Globus pallidus (tissue), 1 donor: ENCODE measurements around the gene RGS21.

Experiments
- DNase-seq: peaks from one replicate; pipeline ENCODE4 v3.0.0-alpha.2; 2015; ENCODE audit warnings: low spot score

RGS21 gene

GRCh38 chr1:192378878-192379277 lies 62.1 kb downstream of the RGS21 start:
- no peak for DNase-seq

- DNase-seq, result no peak
Measured at GRCh38 chr1:192379554-192379953, 62.8 kb downstream of the RGS21 start.

DNA sequence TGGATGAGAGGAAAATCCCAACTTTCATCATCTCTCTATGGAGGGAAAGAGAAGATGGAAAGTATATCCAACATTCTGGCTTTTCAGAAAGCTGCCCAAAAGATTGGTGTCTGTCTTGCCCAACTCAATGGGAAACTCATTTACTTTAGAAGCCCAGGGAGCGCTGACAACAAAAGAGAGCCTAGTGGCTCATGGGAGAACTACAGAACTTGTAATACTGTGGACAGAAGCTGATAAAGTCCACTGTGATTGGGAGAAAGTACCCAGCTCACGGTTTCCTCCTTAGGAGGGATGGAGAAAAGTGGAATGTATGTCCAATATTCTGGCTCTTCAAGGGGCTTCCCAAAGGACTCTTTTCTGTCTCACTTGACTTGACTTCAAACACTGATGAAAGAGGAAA lies 66.0 kb downstream of the RGS21 start:
- DNase-seq, result no peak

GRCh38 chr1:192386051-192386650 lies 69.4 kb downstream of the RGS21 start:
- no peak for DNase-seq

DNA sequence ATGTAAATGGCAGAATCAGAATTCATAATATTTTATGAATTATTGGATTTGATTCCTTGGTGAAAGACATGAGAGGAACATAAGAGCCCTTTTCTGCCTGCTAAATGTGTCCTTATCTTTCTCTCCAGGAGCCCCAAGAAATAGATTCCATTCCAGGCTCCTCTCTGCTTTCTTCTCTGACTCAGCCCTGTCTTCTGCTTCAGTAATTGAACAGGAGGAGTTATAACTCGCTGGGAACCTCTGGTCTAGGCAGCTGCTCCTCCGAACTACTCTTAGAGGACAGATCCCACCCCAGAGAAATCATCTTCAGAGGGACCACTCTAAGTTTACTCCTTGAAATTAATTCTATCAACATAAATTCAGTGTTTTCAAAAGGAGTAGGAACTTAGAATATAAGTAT lies 78.4 kb downstream of the RGS21 start:
- no peak for DNase-seq

GRCh38 chr1:192395895-192396294 lies 79.1 kb downstream of the RGS21 start:
- DNase-seq, result no peak

- DNase-seq, result no peak
Measured at GRCh38 chr1:192399161-192399560, 82.4 kb downstream of the RGS21 start.

- DNase-seq, result no peak
Measured at GRCh38 chr1:192401825-192402224, 85.0 kb downstream of the RGS21 start.

- no peak for DNase-seq
Measured at GRCh38 chr1:192402571-192402970, 85.8 kb downstream of the RGS21 start.

DNA sequence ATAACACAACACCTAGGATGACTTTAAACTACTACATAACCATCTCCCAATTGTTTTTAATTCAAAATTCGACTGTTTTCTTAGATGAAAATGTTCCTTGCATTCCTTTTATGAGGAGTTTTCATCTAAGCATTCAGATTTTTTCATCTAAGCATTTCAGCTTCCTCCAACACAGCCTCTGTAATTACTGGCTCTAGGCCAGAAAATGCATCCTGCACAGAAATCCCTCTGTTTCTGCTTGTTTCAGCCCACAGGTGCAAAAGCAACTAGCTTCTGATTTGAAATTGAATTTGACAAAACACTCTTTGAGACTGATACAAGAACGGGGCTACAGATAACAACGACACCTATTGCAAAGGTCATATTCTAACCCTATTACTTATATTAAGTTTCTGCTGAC lies 90.4 kb downstream of the RGS21 start:
- DNase-seq, result no peak
